Testis (tissue), 3 donors: Measurements from ENCODE around the gene MOV10L1. TPM values are rescaled to one million over a fixed set of nuclear protein-coding genes. Genes with fewer than 3 reads are reported as not detected.

ENCODE experiments used
- DNase-seq: peaks from one replicate; pipeline ENCODE4 v3.0.0-alpha.2; 2019
- H3K27ac ChIP-seq, 2 donors: fragments of 200-600 bp; sonication (generic); one replicate each; pipeline ENCODE4 v1.5.1; 2019
- H3K27me3 ChIP-seq: fragments of 200-600 bp; sonication (generic); one replicate; pipeline ENCODE4 v1.5.1; 2019
- H3K36me3 ChIP-seq: fragments of 200-600 bp; sonication (generic); one replicate; pipeline ENCODE4 v1.5.1; 2017; ENCODE audit warnings: low read depth; ENCODE audit errors: missing control alignments
- H3K4me1 ChIP-seq: fragments of 200-600 bp; sonication (generic); one replicate; pipeline ENCODE4 v1.5.1; 2019
- H3K4me3 ChIP-seq, 2 donors: fragments of 200-600 bp; sonication (generic); one replicate each; pipeline ENCODE4 v1.5.1; 2017 to 2019
- H3K9me3 ChIP-seq: fragments of 200-600 bp; sonication (generic); one replicate; pipeline ENCODE4 v1.5.1; 2017
- POLR2A ChIP-seq: fragments of 450-650 bp; IDR thresholded peaks from one replicate; pipeline ENCODE4 v1.6.1; 2017; ENCODE audit warnings: antibody characterized with exemption, mild to moderate bottlenecking, moderate library complexity
- whole genome bisulfite sequencing, 2 donors: methylation state at CpG; one replicate each; pipeline ENCODE4 v1.1.5; 2018; 5-methylcytosine and 5-hydroxymethylcytosine counted together
- intact Hi-C: fragments of 100-400 bp; cut with DNase I; formaldehyde crosslinking; loops from one replicate; pipeline ENCODE4 v1.15.1; 2023; ENCODE audit warnings: low total_unique reads
- polyA plus RNA-seq: library from polyadenylated mRNA; stranded (reverse); fragments of 350-450 nt; fragmentation: Illumina TruSeq; extraction: RNeasy Lipid Tissue Mini Kit (QIAGEN cat#74804); gene quantifications from one replicate; pipeline ENCODE4 v1.2.3, GENCODE V29; 2014; ENCODE audit warnings: low read depth, low replicate concordance; ENCODE audit not compliant: insufficient read depth
- total RNA-seq, 2 donors: library from RNA; depleted of rRNA; stranded (reverse); fragments of >200 nt; gene quantifications; one replicate each; pipeline ENCODE4 v1.2.3, GENCODE V29; 2016
- TF ChIP-seq, protein P1 (sequence below), 3 experiments: fragments of 450-650 bp in 2 of 3; fragments of 200-600 bp in 1 of 3; sonication (generic) in 1 of 3; IDR thresholded peaks; one replicate each; pipeline ENCODE4 v1.5.1; 2016 to 2019; ENCODE audit warnings: antibody characterized with exemption in 3 of 3, mild to moderate bottlenecking in 2 of 3, moderate library complexity in 1 of 3

The MOV10L1 gene
- total and polyA plus RNA-seq, 3 donors from 2014 or later: 48.4 to 73.3 (median 62.4) TPM

DNA sequence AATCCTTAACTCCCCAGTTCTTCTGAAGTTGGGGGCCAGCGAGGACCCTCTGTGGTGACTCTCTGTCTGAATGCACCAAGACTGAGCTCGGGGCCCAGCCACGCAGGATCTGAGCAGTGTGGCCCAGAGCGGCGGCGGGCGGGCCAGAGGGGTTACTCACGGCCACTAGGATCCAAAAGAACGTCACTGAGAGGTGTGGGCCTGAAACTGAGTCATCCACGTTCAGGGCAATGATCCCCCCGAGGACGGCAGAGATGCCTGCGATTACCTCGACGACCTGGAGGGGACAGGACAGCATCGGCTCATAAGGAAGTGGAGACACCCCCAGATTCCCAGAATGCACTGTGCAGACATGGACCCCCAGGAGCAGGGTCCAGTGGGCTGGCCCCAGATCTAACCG is 15.8 kb upstream of the MOV10L1 start:
- no peak for DNase-seq
- no peak overlapping the region for H3K4me3 ChIP-seq
- intact Hi-C loops: no loop called here
- no peaks in the 10 kb centered on the region for H3K9me3 ChIP-seq
- no peak for TF ChIP-seq POLR2A
- TF ChIP-seq, protein P1, sequence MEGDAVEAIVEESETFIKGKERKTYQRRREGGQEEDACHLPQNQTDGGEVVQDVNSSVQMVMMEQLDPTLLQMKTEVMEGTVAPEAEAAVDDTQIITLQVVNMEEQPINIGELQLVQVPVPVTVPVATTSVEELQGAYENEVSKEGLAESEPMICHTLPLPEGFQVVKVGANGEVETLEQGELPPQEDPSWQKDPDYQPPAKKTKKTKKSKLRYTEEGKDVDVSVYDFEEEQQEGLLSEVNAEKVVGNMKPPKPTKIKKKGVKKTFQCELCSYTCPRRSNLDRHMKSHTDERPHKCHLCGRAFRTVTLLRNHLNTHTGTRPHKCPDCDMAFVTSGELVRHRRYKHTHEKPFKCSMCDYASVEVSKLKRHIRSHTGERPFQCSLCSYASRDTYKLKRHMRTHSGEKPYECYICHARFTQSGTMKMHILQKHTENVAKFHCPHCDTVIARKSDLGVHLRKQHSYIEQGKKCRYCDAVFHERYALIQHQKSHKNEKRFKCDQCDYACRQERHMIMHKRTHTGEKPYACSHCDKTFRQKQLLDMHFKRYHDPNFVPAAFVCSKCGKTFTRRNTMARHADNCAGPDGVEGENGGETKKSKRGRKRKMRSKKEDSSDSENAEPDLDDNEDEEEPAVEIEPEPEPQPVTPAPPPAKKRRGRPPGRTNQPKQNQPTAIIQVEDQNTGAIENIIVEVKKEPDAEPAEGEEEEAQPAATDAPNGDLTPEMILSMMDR (IDR thresholded peaks at IDR 0.05): no peak
- no peak overlapping the region for H3K27ac ChIP-seq
- WGBS, 2 donors: 75 to 76% methylated on average over 13 to 17 of the region's 17 CpGs
- no peaks in the 10 kb centered on the region for H3K27me3 ChIP-seq
- no peaks in the 10 kb centered on the region for H3K4me1 ChIP-seq
- no peaks in the 10 kb centered on the region for H3K36me3 ChIP-seq

DNA sequence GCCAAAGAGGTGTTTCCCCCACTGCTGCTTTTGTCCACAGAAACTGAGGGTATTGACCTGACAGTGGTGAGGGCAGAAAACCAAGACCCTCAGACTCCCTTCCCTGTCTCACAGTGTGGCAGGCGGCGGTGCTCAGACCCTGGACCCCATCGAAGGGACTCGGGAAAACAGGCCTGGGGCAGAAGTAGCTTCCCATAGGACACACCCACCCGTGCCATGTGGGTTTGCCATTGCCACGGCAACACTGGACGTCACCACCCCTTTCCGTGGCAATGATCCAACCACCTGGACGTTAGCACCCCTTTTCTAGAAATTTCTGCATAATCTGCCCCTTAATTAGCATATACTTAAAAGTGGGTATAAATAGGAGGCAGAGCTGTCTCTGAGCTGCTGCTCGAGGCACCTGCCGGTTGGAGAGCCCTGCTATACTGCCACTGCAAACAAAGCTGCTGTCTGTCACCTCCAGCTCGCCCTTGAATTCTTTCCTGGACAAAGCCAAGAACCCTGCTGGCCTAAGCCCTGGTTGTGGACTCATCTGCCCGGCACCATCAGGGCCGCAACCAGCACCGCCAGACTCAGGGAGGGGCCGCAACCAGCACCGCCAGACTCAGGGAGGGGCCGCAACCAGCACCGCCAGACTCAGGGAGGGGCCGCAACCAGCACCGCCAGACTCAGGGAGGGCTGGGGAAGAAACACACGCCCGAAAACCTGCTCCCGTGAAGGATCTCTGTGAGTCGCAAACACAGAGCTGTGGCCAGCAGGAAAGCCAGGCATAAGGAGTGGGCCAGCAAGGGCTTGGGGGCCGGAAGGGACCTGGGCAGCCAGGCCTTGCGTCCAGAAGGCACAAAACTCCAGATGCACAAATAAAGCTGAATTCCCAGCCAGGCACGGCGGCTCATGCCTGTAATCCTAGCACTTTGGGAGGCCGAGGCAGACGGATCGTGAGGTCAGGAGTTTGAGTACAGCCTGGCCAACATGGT is 15.0 kb upstream of the MOV10L1 start:
- no peaks in the 10 kb centered on the region for H3K4me1 ChIP-seq
- no peaks in the 10 kb centered on the region for H3K9me3 ChIP-seq
- no peak for DNase-seq
- H3K27ac ChIP-seq: no peak overlapping the region
- no peaks in the 10 kb centered on the region for H3K36me3 ChIP-seq
- intact Hi-C loops: no loop called here
- TF ChIP-seq, protein P1 (IDR thresholded peaks at IDR 0.05): no peak
- TF ChIP-seq POLR2A: no peak
- 88% methylated on average over 30 to 32 of the region's 32 CpGs for WGBS, 2 donors
- no peaks in the 10 kb centered on the region for H3K27me3 ChIP-seq
- H3K4me3 ChIP-seq: no peak overlapping the region

DNA sequence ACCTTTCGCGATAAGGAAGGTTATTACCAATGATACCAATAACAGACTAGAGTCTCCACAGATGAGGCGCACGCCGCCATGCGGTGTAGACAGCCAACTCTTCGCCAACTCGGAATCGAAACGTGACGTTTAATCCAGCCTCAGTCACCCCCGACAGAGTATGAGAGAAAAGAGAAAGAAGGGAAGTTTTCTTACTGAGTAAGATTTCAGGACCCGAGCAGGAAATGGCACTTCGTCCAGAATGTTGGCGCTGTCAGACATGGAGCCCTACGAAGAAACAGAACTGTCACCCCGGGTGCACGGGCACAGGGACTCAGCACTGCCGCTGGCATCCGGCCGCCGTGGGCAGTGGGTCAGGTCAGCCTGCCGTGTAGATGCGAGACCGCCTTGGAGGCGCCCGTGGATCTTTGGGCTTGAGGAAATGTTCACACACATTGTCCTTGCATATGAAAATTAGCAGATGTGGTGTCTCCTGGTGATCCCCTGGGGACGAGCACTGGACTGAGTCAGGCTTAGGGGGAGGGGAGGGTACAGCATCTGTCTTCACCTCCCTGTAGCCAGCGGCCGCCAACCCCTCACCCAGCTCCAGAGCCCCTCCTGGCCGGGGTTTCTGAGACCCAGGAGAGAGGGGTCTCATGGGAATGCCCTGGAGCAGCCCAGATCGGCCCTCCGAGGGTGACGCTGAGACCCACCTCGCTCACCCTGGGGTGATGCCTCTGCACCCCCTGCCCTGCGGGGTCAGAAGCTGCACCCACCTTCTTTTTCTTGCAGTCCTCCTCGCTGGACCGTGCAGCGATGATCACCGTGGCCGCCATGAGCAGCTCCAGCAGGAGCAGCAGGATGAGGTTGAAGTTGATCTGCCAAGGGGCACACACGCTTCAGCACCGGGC is 12.9 kb upstream of the MOV10L1 start:
- TF ChIP-seq POLR2A: no peak
- TF ChIP-seq, protein P1 (IDR thresholded peaks at IDR 0.05): no peak
- 86 to 88% methylated on average over 40 to 43 of the region's 43 CpGs for WGBS, 2 donors
- no peak for DNase-seq
- no peak overlapping the region for H3K4me3 ChIP-seq
- intact Hi-C loops: no loop called here
- no peak overlapping the region for H3K27ac ChIP-seq
- no peaks in the 10 kb centered on the region for H3K4me1 ChIP-seq
- H3K9me3 ChIP-seq: no peaks in the 10 kb centered on the region
- H3K36me3 ChIP-seq: no peaks in the 10 kb centered on the region
- H3K27me3 ChIP-seq: no peaks in the 10 kb centered on the region

DNA sequence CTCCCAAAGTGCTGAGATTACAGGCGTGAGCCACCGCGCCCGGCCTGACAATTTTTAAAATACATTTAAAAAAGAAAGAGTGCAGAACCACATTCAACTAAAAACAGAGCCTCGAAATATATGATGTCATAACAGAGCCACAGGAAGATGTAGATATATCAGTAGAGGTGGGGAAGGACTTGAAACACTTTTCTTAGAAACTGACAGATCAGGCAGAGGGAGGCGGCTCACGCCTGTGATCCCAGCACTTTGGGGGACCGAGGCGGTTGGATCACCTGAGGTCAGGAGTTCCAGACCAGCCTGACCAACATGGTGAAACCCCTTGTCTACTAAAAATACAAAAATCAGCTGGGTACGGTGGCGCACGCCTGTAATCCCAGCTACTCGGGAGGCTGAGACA is 11.6 kb upstream of the MOV10L1 start:
- Histone ChIP-seq H3K4me1 (no peaks in the 10 kb centered on the region), H3K27me3 (no peaks in the 10 kb centered on the region), H3K4me3 (no peak overlapping the region), H3K9me3 (no peaks in the 10 kb centered on the region), H3K27ac (no peak overlapping the region), H3K36me3 (no peaks in the 10 kb centered on the region)
- TF ChIP-seq, protein P1 (IDR thresholded peaks at IDR 0.05): no peak
- no peak for TF ChIP-seq POLR2A
- 90 to 95% methylated on average over 13 of the region's 13 CpGs for WGBS, 2 donors
- no peak for DNase-seq
- intact Hi-C loops: no loop called here
